ENCODE data around the gene UBXN6.

Gene UBXN6

DNA sequence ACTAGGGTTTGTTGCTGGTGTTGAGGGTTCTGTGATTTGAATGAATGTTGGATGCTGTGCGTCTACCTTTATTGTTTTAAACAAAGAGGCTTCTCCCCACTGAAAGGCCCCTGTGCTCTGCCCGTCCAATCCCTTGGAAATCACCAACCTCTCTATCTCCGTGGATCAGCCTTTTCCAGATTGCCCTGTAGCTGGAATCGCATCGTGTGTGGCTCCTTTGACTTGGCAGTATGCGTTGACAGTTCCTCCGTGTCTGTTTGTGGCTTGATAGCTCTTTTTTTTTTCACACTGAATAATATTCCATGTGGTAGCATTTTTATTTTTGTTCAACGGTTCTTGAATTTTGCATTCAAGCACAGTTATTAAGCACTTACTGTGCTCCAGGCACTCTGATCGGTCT lies 23.2 kb downstream of the UBXN6 start:
- ChIA-PET POLR2A (interaction anchor here (0.6 kb wide), 1 partner anchor 26 kb away, joined by 6 read pairs; no protein-coding TSS in a partner anchor), CTCF (interaction anchor here (1.1 to 1.6 kb wide), 2 partner anchors 9 to 16 kb away, joined by 3 to 4 read pairs; no protein-coding TSS in a partner anchor)

DNA sequence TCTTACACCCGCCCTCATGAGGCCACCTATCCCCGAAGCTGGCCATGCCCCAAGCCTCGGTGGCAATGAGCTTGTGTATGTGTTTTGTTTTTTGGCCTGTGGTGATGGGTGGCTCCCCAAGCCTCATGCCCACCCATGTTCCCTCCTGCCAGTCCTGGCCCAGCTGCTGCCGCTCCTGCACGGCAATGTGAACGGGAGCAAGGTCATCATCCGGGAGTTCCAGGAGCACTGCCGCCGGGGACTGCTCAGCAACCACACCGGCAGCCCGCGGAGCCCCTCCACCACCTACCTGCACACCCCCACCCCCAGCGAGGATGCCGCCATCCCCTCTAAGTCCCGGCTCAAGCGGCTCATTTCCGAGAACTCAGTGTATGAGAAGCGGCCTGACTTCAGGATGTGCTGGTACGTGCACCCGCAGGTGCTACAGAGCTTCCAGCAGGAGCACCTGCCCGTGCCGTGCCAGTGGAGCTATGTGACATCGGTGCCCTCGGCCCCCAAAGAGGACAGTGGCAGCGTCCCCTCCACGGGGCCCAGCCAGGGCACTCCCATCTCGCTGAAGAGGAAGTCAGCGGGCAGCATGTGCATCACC lies 24.6 kb downstream of the UBXN6 start:
- DNase-seq (ENCODE audit: extremely low spot score) = no peak
- POLR2A ChIA-PET = no interaction called here
- TF ChIP-seq, protein P1, sequence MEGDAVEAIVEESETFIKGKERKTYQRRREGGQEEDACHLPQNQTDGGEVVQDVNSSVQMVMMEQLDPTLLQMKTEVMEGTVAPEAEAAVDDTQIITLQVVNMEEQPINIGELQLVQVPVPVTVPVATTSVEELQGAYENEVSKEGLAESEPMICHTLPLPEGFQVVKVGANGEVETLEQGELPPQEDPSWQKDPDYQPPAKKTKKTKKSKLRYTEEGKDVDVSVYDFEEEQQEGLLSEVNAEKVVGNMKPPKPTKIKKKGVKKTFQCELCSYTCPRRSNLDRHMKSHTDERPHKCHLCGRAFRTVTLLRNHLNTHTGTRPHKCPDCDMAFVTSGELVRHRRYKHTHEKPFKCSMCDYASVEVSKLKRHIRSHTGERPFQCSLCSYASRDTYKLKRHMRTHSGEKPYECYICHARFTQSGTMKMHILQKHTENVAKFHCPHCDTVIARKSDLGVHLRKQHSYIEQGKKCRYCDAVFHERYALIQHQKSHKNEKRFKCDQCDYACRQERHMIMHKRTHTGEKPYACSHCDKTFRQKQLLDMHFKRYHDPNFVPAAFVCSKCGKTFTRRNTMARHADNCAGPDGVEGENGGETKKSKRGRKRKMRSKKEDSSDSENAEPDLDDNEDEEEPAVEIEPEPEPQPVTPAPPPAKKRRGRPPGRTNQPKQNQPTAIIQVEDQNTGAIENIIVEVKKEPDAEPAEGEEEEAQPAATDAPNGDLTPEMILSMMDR (IDR thresholded peaks at IDR 0.05; ENCODE audit: control extremely low read depth, extremely low read depth, low read depth, missing control alignments) = no peak
- CTCF ChIA-PET = interaction anchor here (0.9 to 1.6 kb wide), 2 partner anchors 11 to 204 kb away, joined by 3 to 4 read pairs; no protein-coding TSS in a partner anchor

More for the DNA sequence above, 23.2 kb downstream of the UBXN6 start:
- TF ChIP-seq, protein P1 (IDR thresholded peaks at IDR 0.05; ENCODE audit: control extremely low read depth, extremely low read depth, low read depth, missing control alignments) = no peak
- DNase-seq (ENCODE audit: extremely low spot score) = no peak

DNA sequence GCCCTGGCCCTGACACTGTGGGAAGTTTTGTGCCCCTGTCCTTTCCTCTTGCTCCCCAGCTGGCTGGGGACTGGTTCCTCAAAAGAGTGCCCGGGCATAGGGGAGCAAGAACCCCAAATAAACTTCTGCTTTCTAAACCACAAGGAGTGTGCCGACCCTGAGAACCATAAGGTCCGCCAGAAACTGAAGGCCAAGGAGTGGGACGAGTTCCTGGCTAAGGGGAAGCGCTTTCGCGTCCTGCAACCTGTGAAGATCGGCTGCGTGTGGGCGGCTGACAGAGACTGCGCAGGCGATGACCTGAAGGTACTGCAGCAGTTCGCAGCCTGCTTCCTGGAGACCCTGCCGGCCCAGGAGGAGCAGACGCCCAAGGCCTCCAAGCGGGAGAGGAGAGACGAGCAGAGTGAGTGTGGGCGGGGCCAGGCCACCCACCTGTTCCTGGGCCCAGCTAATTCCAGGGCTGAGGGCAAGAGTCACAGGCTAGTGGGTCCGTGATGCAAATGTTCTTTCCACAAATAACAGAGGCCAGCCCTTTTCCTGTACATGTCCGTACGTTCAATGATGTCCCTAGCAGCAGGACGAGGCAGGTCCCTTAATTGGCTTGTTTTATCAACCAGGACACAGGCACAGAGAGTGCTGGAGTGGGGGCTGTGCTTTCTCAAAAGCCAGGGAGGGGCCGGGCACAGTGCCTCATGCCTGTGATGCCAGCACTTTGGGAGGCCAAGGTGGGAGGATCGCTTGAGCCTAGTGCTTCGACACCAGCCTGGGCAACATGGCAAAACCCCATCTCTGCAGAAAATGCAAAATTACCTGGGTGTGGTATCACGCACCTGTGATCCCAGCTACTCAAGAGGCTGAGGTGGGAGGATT lies 25.6 kb downstream of the UBXN6 start:
- DNase-seq (ENCODE audit: extremely low spot score) = peak; percentile 76
- TF ChIP-seq, protein P1 (IDR thresholded peaks at IDR 0.05; ENCODE audit: control extremely low read depth, extremely low read depth, low read depth, missing control alignments) = no peak
- ChIA-PET CTCF (interaction anchor here (0.9 kb wide), 1 partner anchor 205 kb away, joined by 3 read pairs; no protein-coding TSS in a partner anchor), POLR2A (interaction anchor here (0.5 kb wide), 1 partner anchor 34 kb away, joined by 5 read pairs; no protein-coding TSS in a partner anchor)

DNA sequence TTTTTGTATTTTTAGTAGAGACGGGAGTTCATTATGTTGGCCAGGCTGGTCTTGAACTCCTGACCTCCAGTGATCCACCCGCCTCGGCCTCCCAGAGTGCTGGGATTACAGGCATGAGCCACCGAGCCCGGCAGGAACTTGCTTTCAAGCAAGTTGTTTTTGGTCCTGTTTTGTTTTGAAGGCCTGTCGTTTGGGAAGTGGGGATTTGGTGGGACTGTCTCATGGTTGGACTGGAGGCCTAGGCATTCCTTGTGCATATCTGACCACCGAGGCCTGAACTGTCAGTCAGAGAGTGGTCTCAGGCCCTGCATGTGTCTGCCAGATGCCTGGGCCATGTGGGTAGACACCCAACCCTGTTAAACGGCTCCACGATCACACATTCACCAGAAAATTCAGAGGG lies 26.3 kb downstream of the UBXN6 start:
- ChIA-PET POLR2A (no interaction called here), CTCF (no interaction called here)
- no peak for DNase-seq (ENCODE audit: extremely low spot score)
- TF ChIP-seq, protein P1 (IDR thresholded peaks at IDR 0.05; ENCODE audit: control extremely low read depth, extremely low read depth, low read depth, missing control alignments) = no peak

DNA sequence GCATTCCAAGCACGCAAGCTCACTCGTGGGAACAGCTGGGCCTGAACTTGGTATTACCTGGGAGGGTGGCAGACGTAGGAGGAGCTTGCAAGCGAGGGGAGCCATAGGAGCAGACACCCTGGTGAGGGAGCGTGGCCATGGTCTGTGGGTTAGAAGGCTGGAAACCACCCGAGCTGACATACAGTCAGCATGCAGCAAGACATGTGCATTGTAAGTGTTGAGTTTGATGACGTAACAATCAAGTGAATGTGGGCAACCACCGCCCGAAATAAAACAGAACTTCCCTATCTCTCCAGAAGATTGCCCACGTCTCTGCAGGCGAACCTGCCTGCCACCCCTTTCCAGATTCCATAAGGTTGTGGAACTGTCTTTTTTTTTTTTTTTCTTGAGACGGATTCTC lies 26.8 kb downstream of the UBXN6 start:
- TF ChIP-seq, protein P1 (IDR thresholded peaks at IDR 0.05; ENCODE audit: control extremely low read depth, extremely low read depth, low read depth, missing control alignments) = no peak
- no peak for DNase-seq (ENCODE audit: extremely low spot score)
- CTCF ChIA-PET = interaction anchor here (1.6 kb wide), 1 partner anchor 31 kb away, joined by 5 read pairs; the partner anchor contains the start of gene SH3GL1
- POLR2A ChIA-PET = no interaction called here

DNA sequence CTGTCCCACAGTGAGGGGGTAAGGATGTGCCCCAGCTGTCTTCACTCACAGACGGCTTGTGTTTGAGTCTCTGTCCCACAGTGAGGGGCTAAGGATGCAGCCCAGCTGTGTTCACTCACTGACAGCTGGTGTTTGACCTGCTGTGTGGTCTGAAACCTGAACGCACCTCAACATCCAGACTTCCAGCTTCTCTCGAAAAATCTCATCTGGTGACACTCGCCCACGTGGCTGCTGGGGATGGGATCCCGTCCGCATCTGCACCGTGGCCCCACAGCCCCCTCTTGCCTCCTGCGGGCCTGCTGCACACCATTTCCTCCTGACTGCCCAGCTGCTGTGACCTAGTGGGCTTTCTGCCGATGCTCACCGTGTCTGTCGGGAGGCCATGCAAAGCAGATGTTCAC lies 27.8 kb downstream of the UBXN6 start:
- POLR2A ChIA-PET = no interaction called here
- CTCF ChIA-PET = interaction anchor here (1.1 to 1.6 kb wide), 3 partner anchors 13 to 30 kb away, joined by 3 to 5 read pairs (median 3); partner anchors contain the start of gene SH3GL1
- no peak for DNase-seq (ENCODE audit: extremely low spot score)
- TF ChIP-seq, protein P1 (IDR thresholded peaks at IDR 0.05; ENCODE audit: control extremely low read depth, extremely low read depth, low read depth, missing control alignments) = no peak
